MCF 10A (cell line): ENCODE results near the gene ZNF212. TPM values are rescaled to one million over a fixed set of nuclear protein-coding genes. Genes with fewer than 3 reads are reported as not detected.

Experiments used
- BruUV-seq: library from RNA; stranded (reverse); fragments of 400-500 nt; replicated peaks from 2 replicates; lab custom pipeline; 2021; lab: Mats Ljungman, UMichigan
- CTCF ChIA-PET: fragments of 300-600 bp; sonication (Branson Sonifier 250); formaldehyde crosslinking; extraction: SDS; loops from one replicate; lab custom pipeline; 2021; ENCODE audit warnings: antibody characterized with exemption, inconsistent platforms; lab: Yijun Ruan, JAX
- POLR2A ChIA-PET: fragments of 300-600, 350-650 bp; sonication (Branson Sonifier 250); formaldehyde crosslinking; extraction: SDS; loops from one replicate; lab custom pipeline; 2020; ENCODE audit warnings: antibody characterized with exemption, inconsistent platforms; lab: Yijun Ruan, JAX
- DNase-seq: peaks from one replicate; pipeline ENCODE4 v3.0.0-alpha.2; 2018; ENCODE audit not compliant: unreplicated experiment
- H3K27ac Mint-ChIP-seq: one replicate; pipeline ENCODE4 v1.8.0; 2022; ENCODE audit warnings: mild to moderate bottlenecking, low read depth, mixed read lengths; ENCODE audit not compliant: unreplicated experiment
- H3K27me3 Mint-ChIP-seq: one replicate; pipeline ENCODE4 v1.8.0; 2022; ENCODE audit warnings: mixed read lengths; ENCODE audit not compliant: insufficient read depth, unreplicated experiment
- H3K36me3 Mint-ChIP-seq: one replicate; pipeline ENCODE4 v1.8.0; 2022; ENCODE audit warnings: mild to moderate bottlenecking, moderate library complexity, mixed read lengths; ENCODE audit not compliant: insufficient read depth, unreplicated experiment
- H3K4me1 Mint-ChIP-seq: one replicate; pipeline ENCODE4 v1.8.0; 2022; ENCODE audit warnings: mixed read lengths; ENCODE audit not compliant: insufficient read depth, unreplicated experiment
- H3K4me3 Mint-ChIP-seq: one replicate; pipeline ENCODE4 v1.8.0; 2022; ENCODE audit warnings: mild to moderate bottlenecking, moderate library complexity, mixed read lengths; ENCODE audit not compliant: unreplicated experiment
- H3K9me3 Mint-ChIP-seq: one replicate; pipeline ENCODE4 v1.8.0; 2022; ENCODE audit warnings: mixed read lengths; ENCODE audit not compliant: unreplicated experiment
- CTCF ChIP-seq: fragments of 200-600 bp; IDR thresholded peaks from one replicate; pipeline ENCODE4 v1.8.0; 2022; ENCODE audit warnings: antibody characterized with exemption, mild to moderate bottlenecking; ENCODE audit not compliant: unreplicated experiment
- intact Hi-C: fragments of 100-400 bp; cut with micrococcal nuclease; formaldehyde crosslinking; loops from 2 replicates; pipeline ENCODE4 v1.14.1; 2022
- total RNA-seq: library from RNA; stranded (reverse); gene quantifications from 2 replicates; pipeline ENCODE4 v1.2.3, GENCODE V29; 2022

The ZNF212 gene
- total RNA-seq, 1 experiment from 2014 or later = 10.5 TPM

GRCh38 chr7:149289262-149289661 is 49.8 kb downstream of the ZNF212 start:
- intact Hi-C loops = no loop called here
- no peak for DNase-seq
- no peak for TF ChIP-seq CTCF
- Mint-ChIP-seq H3K4me1 (peaks cover 14% of the 10 kb centered on the region), H3K27me3 (no peaks in the 10 kb centered on the region), H3K36me3 (peaks cover 36% of the 10 kb centered on the region), H3K9me3 (no peaks in the 10 kb centered on the region), H3K4me3 (no peak overlapping the region), H3K27ac (no peak overlapping the region)
- POLR2A ChIA-PET = no interaction called here
- CTCF ChIA-PET = no interaction called here
- BruUV-seq = no TSS peak

GRCh38 chr7:149289856-149290255 is 50.4 kb downstream of the ZNF212 start:
- BruUV-seq = no TSS peak
- Mint-ChIP-seq H3K9me3 (no peaks in the 10 kb centered on the region), H3K27ac (no peak overlapping the region)

GRCh38 chr7:149291036-149291780 is 51.8 kb downstream of the ZNF212 start:
- ChIA-PET CTCF (interaction anchor here (0.7 to 2.5 kb wide), 2 partner anchors 20 to 371 kb away, joined by 3 to 8 read pairs; no protein-coding TSS in a partner anchor), POLR2A (interaction anchor here (0.6 to 0.7 kb wide), 2 partner anchors 10 to 19 kb away, joined by 3 read pairs; no protein-coding TSS in a partner anchor)
- Mint-ChIP-seq H3K27me3 (no peaks in the 10 kb centered on the region), H3K4me3 (no peak overlapping the region), H3K9me3 (no peaks in the 10 kb centered on the region), H3K27ac (no peak overlapping the region), H3K36me3 (peaks cover 30% of the 10 kb centered on the region), H3K4me1 (peaks cover 6% of the 10 kb centered on the region)
- no peak for TF ChIP-seq CTCF
- intact Hi-C loops = no loop called here
- DNase-seq = no peak
- no TSS peak for BruUV-seq

More at GRCh38 chr7:149289856-149290255, 50.4 kb downstream of the ZNF212 start:
- DNase-seq = no peak
- intact Hi-C loops = no loop called here
- no peak for TF ChIP-seq CTCF
- CTCF ChIA-PET = interaction anchor here (0.5 to 0.6 kb wide), 3 partner anchors 169 to 282 kb away, joined by 3 to 4 read pairs (median 4); no protein-coding TSS in a partner anchor
- POLR2A ChIA-PET = no interaction called here
- H3K27me3 Mint-ChIP-seq = no peaks in the 10 kb centered on the region
- H3K4me1 Mint-ChIP-seq = peaks cover 14% of the 10 kb centered on the region
- H3K36me3 Mint-ChIP-seq = peaks cover 36% of the 10 kb centered on the region
- H3K4me3 Mint-ChIP-seq = no peak overlapping the region

- H3K4me3 Mint-ChIP-seq = no peak overlapping the region
- no TSS peak for BruUV-seq
- no peak for DNase-seq
- no peaks in the 10 kb centered on the region for H3K9me3 Mint-ChIP-seq
- peaks cover 1% of the 10 kb centered on the region for H3K4me1 Mint-ChIP-seq
- H3K27ac Mint-ChIP-seq = no peak overlapping the region
- peaks cover 30% of the 10 kb centered on the region for H3K36me3 Mint-ChIP-seq
- H3K27me3 Mint-ChIP-seq = no peaks in the 10 kb centered on the region
- intact Hi-C loops = no loop called here
- CTCF ChIA-PET = interaction anchor here (0.5 to 2.5 kb wide), 4 partner anchors 20 to 456 kb away, joined by 3 to 8 read pairs (median 3); no protein-coding TSS in a partner anchor
- POLR2A ChIA-PET = interaction anchor here (0.6 to 1.1 kb wide), 2 partner anchors 18 to 30 kb away, joined by 3 read pairs; partner anchors contain the start of gene ZNF783
- TF ChIP-seq CTCF = no peak
These were observed 52.5 kb downstream of the ZNF212 start for GRCh38 chr7:149291781-149292461.
